ENCODE data around the gene SYNGR3. TPM values are rescaled to one million over a fixed set of nuclear protein-coding genes. Genes with fewer than 3 reads are reported as not detected.

SYNGR3 gene
- total and polyA plus RNA-seq, 2 of the 13 experiments (the other 11 are each of a cell fraction or from before 2014, with no cell fraction given) = 0.97 to 5.7 TPM

- no peak for TF ChIP-seq ZNF3 (CRISPR knock-in tag; IDR thresholded peaks at IDR 0.05)
- TF ChIP-seq ZSCAN9 (CRISPR knock-in tag; IDR thresholded peaks at IDR 0.05; ENCODE audit: borderline replicate concordance) = no peak
- TF ChIP-seq HOXA9 (CRISPR knock-in tag; IDR thresholded peaks at IDR 0.05; ENCODE audit: borderline replicate concordance) = no peak
- TF ChIP-seq PITX1 (CRISPR knock-in tag; IDR thresholded peaks at IDR 0.05) = peak; percentile 40; the same call in 1 of the 2 replicates
- no peak; the same call in 1 of the 2 replicates for TF ChIP-seq NFYC (CRISPR knock-in tag; IDR thresholded peaks at IDR 0.05)
- TF ChIP-seq ZIK1 (CRISPR knock-in tag; IDR thresholded peaks at IDR 0.05; ENCODE audit: borderline replicate concordance, low read depth) = no peak; the same call in 1 of the 2 replicates
- peak; percentile 48; the same call in 1 of the 2 replicates for TF ChIP-seq SMC3 (IDR thresholded peaks at IDR 0.05; ENCODE audit: low read length)
- no peak for TF ChIP-seq GATA4 (IDR thresholded peaks at IDR 0.05; ENCODE audit: borderline replicate concordance, low read depth)
- no peak for TF ChIP-seq ZNF282 (IDR thresholded peaks at IDR 0.05; ENCODE audit: partially characterized antibody)
- TF ChIP-seq ZNF878 (CRISPR knock-in tag; IDR thresholded peaks at IDR 0.05) = no peak
- TF ChIP-seq ZNF713 (CRISPR knock-in tag; IDR thresholded peaks at IDR 0.05) = no peak
- TF ChIP-seq ATF7-NPFF (CRISPR knock-in tag; IDR thresholded peaks at IDR 0.05; ENCODE audit: low read depth) = peak; percentile 46; the same call in 1 of the 2 replicates
- 0 out of 2 replicates have a peak, but pooled peaks have one; percentile 69 for TF ChIP-seq FIP1L1 (IDR thresholded peaks at IDR 0.05; ENCODE audit: borderline replicate concordance, insufficient read depth, low read depth, low read length)
- TF ChIP-seq BCL6 (CRISPR knock-in tag; IDR thresholded peaks at IDR 0.05) = peak; percentile 81
- TF ChIP-seq CHD4 (IDR thresholded peaks at IDR 0.05; ENCODE audit: borderline replicate concordance, low read length) = no peak
- TF ChIP-seq, protein P1, sequence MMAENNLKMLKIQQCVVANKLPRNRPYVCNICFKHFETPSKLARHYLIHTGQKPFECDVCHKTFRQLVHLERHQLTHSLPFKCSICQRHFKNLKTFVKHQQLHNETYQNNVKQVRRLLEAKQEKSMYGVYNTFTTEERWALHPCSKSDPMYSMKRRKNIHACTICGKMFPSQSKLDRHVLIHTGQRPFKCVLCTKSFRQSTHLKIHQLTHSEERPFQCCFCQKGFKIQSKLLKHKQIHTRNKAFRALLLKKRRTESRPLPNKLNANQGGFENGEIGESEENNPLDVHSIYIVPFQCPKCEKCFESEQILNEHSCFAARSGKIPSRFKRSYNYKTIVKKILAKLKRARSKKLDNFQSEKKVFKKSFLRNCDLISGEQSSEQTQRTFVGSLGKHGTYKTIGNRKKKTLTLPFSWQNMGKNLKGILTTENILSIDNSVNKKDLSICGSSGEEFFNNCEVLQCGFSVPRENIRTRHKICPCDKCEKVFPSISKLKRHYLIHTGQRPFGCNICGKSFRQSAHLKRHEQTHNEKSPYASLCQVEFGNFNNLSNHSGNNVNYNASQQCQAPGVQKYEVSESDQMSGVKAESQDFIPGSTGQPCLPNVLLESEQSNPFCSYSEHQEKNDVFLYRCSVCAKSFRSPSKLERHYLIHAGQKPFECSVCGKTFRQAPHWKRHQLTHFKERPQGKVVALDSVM (CRISPR knock-in tag; IDR thresholded peaks at IDR 0.05) = peak; percentile 74
- TF ChIP-seq ZNF841 (CRISPR knock-in tag; IDR thresholded peaks at IDR 0.05; ENCODE audit: borderline replicate concordance) = no peak
- TF ChIP-seq KLF13 (CRISPR knock-in tag; IDR thresholded peaks at IDR 0.05) = no peak
- TF ChIP-seq, protein P2, sequence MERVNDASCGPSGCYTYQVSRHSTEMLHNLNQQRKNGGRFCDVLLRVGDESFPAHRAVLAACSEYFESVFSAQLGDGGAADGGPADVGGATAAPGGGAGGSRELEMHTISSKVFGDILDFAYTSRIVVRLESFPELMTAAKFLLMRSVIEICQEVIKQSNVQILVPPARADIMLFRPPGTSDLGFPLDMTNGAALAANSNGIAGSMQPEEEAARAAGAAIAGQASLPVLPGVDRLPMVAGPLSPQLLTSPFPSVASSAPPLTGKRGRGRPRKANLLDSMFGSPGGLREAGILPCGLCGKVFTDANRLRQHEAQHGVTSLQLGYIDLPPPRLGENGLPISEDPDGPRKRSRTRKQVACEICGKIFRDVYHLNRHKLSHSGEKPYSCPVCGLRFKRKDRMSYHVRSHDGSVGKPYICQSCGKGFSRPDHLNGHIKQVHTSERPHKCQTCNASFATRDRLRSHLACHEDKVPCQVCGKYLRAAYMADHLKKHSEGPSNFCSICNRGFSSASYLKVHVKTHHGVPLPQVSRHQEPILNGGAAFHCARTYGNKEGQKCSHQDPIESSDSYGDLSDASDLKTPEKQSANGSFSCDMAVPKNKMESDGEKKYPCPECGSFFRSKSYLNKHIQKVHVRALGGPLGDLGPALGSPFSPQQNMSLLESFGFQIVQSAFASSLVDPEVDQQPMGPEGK (CRISPR knock-in tag; IDR thresholded peaks at IDR 0.05) = peak; percentile 79
- TF ChIP-seq, protein P3, sequence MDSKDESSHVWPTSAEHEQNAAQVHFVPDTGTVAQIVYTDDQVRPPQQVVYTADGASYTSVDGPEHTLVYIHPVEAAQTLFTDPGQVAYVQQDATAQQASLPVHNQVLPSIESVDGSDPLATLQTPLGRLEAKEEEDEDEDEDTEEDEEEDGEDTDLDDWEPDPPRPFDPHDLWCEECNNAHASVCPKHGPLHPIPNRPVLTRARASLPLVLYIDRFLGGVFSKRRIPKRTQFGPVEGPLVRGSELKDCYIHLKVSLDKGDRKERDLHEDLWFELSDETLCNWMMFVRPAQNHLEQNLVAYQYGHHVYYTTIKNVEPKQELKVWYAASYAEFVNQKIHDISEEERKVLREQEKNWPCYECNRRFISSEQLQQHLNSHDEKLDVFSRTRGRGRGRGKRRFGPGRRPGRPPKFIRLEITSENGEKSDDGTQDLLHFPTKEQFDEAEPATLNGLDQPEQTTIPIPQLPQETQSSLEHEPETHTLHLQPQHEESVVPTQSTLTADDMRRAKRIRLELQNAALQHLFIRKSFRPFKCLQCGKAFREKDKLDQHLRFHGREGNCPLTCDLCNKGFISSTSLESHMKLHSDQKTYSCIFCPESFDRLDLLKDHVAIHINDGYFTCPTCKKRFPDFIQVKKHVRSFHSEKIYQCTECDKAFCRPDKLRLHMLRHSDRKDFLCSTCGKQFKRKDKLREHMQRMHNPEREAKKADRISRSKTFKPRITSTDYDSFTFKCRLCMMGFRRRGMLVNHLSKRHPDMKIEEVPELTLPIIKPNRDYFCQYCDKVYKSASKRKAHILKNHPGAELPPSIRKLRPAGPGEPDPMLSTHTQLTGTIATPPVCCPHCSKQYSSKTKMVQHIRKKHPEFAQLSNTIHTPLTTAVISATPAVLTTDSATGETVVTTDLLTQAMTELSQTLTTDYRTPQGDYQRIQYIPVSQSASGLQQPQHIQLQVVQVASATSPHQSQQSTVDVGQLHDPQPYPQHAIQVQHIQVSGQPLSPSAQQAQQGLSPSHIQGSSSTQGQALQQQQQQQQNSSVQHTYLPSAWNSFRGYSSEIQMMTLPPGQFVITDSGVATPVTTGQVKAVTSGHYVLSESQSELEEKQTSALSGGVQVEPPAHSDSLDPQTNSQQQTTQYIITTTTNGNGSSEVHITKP (CRISPR knock-in tag; IDR thresholded peaks at IDR 0.05; ENCODE audit: low read depth) = peak; percentile 15; the same call in 1 of the 2 replicates
- no peak for TF ChIP-seq NBN (conservative IDR thresholded peaks at IDR 0.05)
- no peak for TF ChIP-seq HMG20A (CRISPR knock-in tag; IDR thresholded peaks at IDR 0.05; ENCODE audit: borderline replicate concordance)
Measured at GRCh38 chr16:2003827-2004641, 14.3 kb downstream of the SYNGR3 start (continued).

Measured in HepG2 (cell line).